SK-N-SH treated with all-trans-retinoic acid at 6 μM for 48 hours (cell line): ENCODE measurements around the gene VWDE.

ENCODE experiments used
- ATAC-seq: fragments of 200-7000 bp; cut with Tn5 transposase; 3 replicates; pipeline ENCODE4 v1.9.1; 2020; ENCODE audit warnings: mild to moderate bottlenecking, moderate library complexity
- ARNTL ChIP-seq: fragments of 450-650 bp; formaldehyde crosslinking; IDR thresholded peaks from 2 replicates; pipeline ENCODE4 v1.5.0; 2020; ENCODE audit warnings: low read depth, mild to moderate bottlenecking, moderate library complexity, borderline replicate concordance
- BACH2 ChIP-seq: fragments of 250-450 bp; sonication (Bioruptor Pico); IDR thresholded peaks from 2 replicates; pipeline ENCODE4 v1.9.0; 2021; ENCODE audit warnings: mild to moderate bottlenecking, borderline replicate concordance
- CREB5 ChIP-seq: fragments of 250-450 bp; sonication (Bioruptor Pico); IDR thresholded peaks from 2 replicates; pipeline ENCODE4 v1.5.1; 2020; ENCODE audit warnings: low read depth, mild to moderate bottlenecking, moderate library complexity
- CSDC2 ChIP-seq: fragments of 250-450 bp; sonication (Bioruptor Pico); IDR thresholded peaks from 2 replicates; pipeline ENCODE4 v1.5.0; 2020; ENCODE audit warnings: mild to moderate bottlenecking, moderate library complexity
- ESRRG ChIP-seq: fragments of 250-450 bp; sonication (Bioruptor Pico); IDR thresholded peaks from 2 replicates; pipeline ENCODE4 v1.6.1; 2021; ENCODE audit warnings: mild to moderate bottlenecking
- GLIS3 ChIP-seq: fragments of 250-450 bp; sonication (Bioruptor Pico); IDR thresholded peaks from 2 replicates; pipeline ENCODE4 v1.5.0; 2020; ENCODE audit warnings: mild to moderate bottlenecking, moderate library complexity
- ISL1 ChIP-seq: fragments of 250-450 bp; sonication (Bioruptor Pico); IDR thresholded peaks from 2 replicates; pipeline ENCODE4 v2.1.2; 2022; ENCODE audit warnings: mild to moderate bottlenecking, moderate library complexity
- OSR1 ChIP-seq: fragments of 250-450 bp; sonication (Bioruptor Pico); IDR thresholded peaks from 2 replicates; pipeline ENCODE4 v1.8.0; 2022; ENCODE audit warnings: moderate library complexity, mild to moderate bottlenecking, inconsistent platforms
- PATZ1 ChIP-seq: fragments of 250-450 bp; sonication (Bioruptor Pico); IDR thresholded peaks from 2 replicates; pipeline ENCODE4 v1.8.0; 2020; ENCODE audit warnings: mild to moderate bottlenecking, moderate library complexity, borderline replicate concordance
- PPARA ChIP-seq: fragments of 250-450 bp; sonication (Bioruptor Pico); IDR thresholded peaks from 2 replicates; pipeline ENCODE4 v1.5.0; 2020; ENCODE audit warnings: mild to moderate bottlenecking, borderline replicate concordance
- SNAI2 ChIP-seq: fragments of 250-450 bp; sonication (Bioruptor Pico); IDR thresholded peaks from 2 replicates; pipeline ENCODE4 v1.5.0; 2020; ENCODE audit warnings: mild to moderate bottlenecking, moderate library complexity
- TCF4 ChIP-seq: fragments of 250-450 bp; sonication (Bioruptor Pico); IDR thresholded peaks from 2 replicates; pipeline ENCODE4 v1.8.0; 2021; ENCODE audit warnings: mild to moderate bottlenecking, moderate library complexity, borderline replicate concordance
- TOX ChIP-seq: fragments of 250-450 bp; sonication (Bioruptor Pico); IDR thresholded peaks from 2 replicates; pipeline ENCODE4 v1.8.0; 2021; ENCODE audit warnings: mild to moderate bottlenecking, moderate library complexity, borderline replicate concordance
- TSHZ2 ChIP-seq: fragments of 250-450 bp; sonication (Bioruptor Pico); IDR thresholded peaks from 2 replicates; pipeline ENCODE4 v1.5.0; 2020; ENCODE audit warnings: mild to moderate bottlenecking, moderate library complexity
- ZC3H10 ChIP-seq: fragments of 250-450 bp; sonication (Bioruptor Pico); IDR thresholded peaks from 2 replicates; pipeline ENCODE4 v1.5.1; 2021; ENCODE audit warnings: mild to moderate bottlenecking, moderate library complexity
- ZFP30 ChIP-seq: fragments of 450-650 bp; formaldehyde crosslinking; IDR thresholded peaks from 2 replicates; pipeline ENCODE4 v1.5.0; 2022; ENCODE audit warnings: mild to moderate bottlenecking, moderate library complexity
- ZNF565 ChIP-seq: fragments of 450-650 bp; formaldehyde crosslinking; conservative IDR thresholded peaks from 2 replicates; pipeline ENCODE4 v1.5.0; 2020; ENCODE audit warnings: low read depth, mild to moderate bottlenecking, moderate library complexity
- ZNF70 ChIP-seq: fragments of 450-650 bp; formaldehyde crosslinking; IDR thresholded peaks from 2 replicates; pipeline ENCODE4 v1.5.0; 2020; ENCODE audit warnings: mild to moderate bottlenecking, moderate library complexity
- ZNF8 ChIP-seq: fragments of 450-650 bp; formaldehyde crosslinking; IDR thresholded peaks from 2 replicates; pipeline ENCODE4 v1.5.0; 2020; ENCODE audit warnings: mild to moderate bottlenecking, moderate library complexity
- TF ChIP-seq, protein P1 (sequence below): fragments of 250-450 bp; sonication (Bioruptor Pico); IDR thresholded peaks from 2 replicates; pipeline ENCODE4 v1.5.1; 2021; ENCODE audit warnings: mild to moderate bottlenecking, moderate library complexity

The VWDE gene

GRCh38 chr7:12303495-12303894 is 100.2 kb downstream of the VWDE start (continued):
- no peak for TF ChIP-seq TOX (CRISPR knock-in tag)
- no peak; the same call in 1 of the 2 replicates for TF ChIP-seq CSDC2 (CRISPR knock-in tag)

DNA sequence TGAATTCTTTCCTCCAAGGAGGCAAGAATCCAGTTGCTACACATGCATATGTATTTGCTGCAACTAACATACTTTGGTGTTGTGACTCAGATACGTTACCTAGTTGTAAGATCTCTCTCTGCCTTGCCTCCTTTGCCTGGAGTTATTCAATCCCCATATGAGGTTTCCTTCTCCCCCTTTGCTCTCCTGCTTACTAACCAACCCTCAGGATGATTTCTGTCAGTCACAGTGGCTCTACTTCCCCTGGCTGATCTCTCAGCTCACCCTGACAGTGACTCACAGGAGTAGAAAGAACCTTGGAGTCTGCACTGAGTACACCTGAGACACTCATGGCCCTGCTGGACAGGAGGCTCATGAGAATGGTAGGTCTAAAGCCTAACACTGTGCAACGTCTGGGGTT is 100.6 kb downstream of the VWDE start:
- peak; percentile 88 for ATAC-seq
- TF ChIP-seq, protein P1, sequence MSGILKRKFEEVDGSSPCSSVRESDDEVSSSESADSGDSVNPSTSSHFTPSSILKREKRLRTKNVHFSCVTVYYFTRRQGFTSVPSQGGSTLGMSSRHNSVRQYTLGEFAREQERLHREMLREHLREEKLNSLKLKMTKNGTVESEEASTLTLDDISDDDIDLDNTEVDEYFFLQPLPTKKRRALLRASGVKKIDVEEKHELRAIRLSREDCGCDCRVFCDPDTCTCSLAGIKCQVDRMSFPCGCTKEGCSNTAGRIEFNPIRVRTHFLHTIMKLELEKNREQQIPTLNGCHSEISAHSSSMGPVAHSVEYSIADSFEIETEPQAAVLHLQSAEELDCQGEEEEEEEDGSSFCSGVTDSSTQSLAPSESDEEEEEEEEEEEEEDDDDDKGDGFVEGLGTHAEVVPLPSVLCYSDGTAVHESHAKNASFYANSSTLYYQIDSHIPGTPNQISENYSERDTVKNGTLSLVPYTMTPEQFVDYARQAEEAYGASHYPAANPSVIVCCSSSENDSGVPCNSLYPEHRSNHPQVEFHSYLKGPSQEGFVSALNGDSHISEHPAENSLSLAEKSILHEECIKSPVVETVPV (CRISPR knock-in tag), result no peak
- TF ChIP-seq TSHZ2 (CRISPR knock-in tag) (no peak), ZC3H10 (no peak), PATZ1 (CRISPR knock-in tag) (no peak), ZNF565 (no peak), TCF4 (CRISPR knock-in tag) (no peak), PPARA (no peak), SNAI2 (CRISPR knock-in tag) (no peak), ISL1 (no peak), ARNTL (CRISPR knock-in tag) (no peak)

- no peak for TF ChIP-seq ZC3H10
- no peak for TF ChIP-seq CSDC2 (CRISPR knock-in tag)
- TF ChIP-seq ZNF8 (CRISPR knock-in tag), result no peak
- TF ChIP-seq OSR1 (CRISPR knock-in tag), result no peak
- TF ChIP-seq PPARA, result no peak
- TF ChIP-seq, protein P1 (CRISPR knock-in tag), result no peak
- no peak for TF ChIP-seq ARNTL (CRISPR knock-in tag)
- TF ChIP-seq BACH2 (CRISPR knock-in tag), result no peak
- no peak for TF ChIP-seq GLIS3 (CRISPR knock-in tag)
- TF ChIP-seq ISL1, result no peak
- no peak for TF ChIP-seq PATZ1 (CRISPR knock-in tag)
- TF ChIP-seq SNAI2 (CRISPR knock-in tag), result no peak
- no peak for TF ChIP-seq ZFP30 (CRISPR knock-in tag)
- no peak for TF ChIP-seq CREB5 (CRISPR knock-in tag)
- TF ChIP-seq TCF4 (CRISPR knock-in tag), result no peak
- no peak for TF ChIP-seq ZNF565
- no peak for TF ChIP-seq ESRRG (CRISPR knock-in tag)
- no peak for TF ChIP-seq TSHZ2 (CRISPR knock-in tag)
- TF ChIP-seq ZNF70 (CRISPR knock-in tag), result no peak
- no peak for ATAC-seq
Observed at GRCh38 chr7:12300415-12300814, 103.2 kb downstream of the VWDE start.
